Activated CD8-positive, alpha-beta memory T cell treated with anti-CD3 and anti-CD28 coated beads for 1 hour (primary cell): Measurements from ENCODE around the gene C6orf62.
"Not testable (repeated sequence)": the region's sequence is repeated elsewhere in the genome, so short reads cannot be mapped to it uniquely, and the experiment has no call there.

ENCODE experiments used
- DNase-seq, 2 donors: peaks; one replicate each; pipeline ENCODE4 v3.0.0-alpha.2; 2020; ENCODE audit warnings: low read depth in 1 of 2; ENCODE audit errors: extremely low read depth in 1 of 2

Gene C6orf62

GRCh38 chr6:24719125-24719971 lies at the start of gene C6orf62:
TSS of gene C6orf62 (minus strand) at chr6:24719154. CDS start at chr6:24718668, 486 bp downstream.
- DNase-seq = peak in 1 of 2 donors; percentile 17

- DNase-seq = no peak
Measured at GRCh38 chr6:24768361-24768760, 49.4 kb upstream of the C6orf62 start.

GRCh38 chr6:24766680-24767462 lies 47.9 kb upstream of the C6orf62 start:
- no peak for DNase-seq

GRCh38 chr6:24765968-24766367 lies 47.0 kb upstream of the C6orf62 start:
- DNase-seq = not testable (repeated sequence)

GRCh38 chr6:24764833-24765828 lies 46.2 kb upstream of the C6orf62 start:
- DNase-seq = not testable (repeated sequence)

- DNase-seq = no peak
Measured at GRCh38 chr6:24763578-24763977, 44.6 kb upstream of the C6orf62 start.

- DNase-seq = no peak
Measured at GRCh38 chr6:24761851-24762250, 42.9 kb upstream of the C6orf62 start.

GRCh38 chr6:24761193-24761835 lies 42.4 kb upstream of the C6orf62 start:
- no peak for DNase-seq

GRCh38 chr6:24760210-24760609 lies 41.3 kb upstream of the C6orf62 start:
- DNase-seq = no peak

- DNase-seq = no peak
Measured at GRCh38 chr6:24759718-24760117, 40.8 kb upstream of the C6orf62 start.

GRCh38 chr6:24757611-24758010 lies 38.7 kb upstream of the C6orf62 start:
- DNase-seq = no peak

GRCh38 chr6:24755279-24755678 lies 36.3 kb upstream of the C6orf62 start:
- no peak for DNase-seq

- not testable (repeated sequence) for DNase-seq
Measured at GRCh38 chr6:24754378-24754777, 35.4 kb upstream of the C6orf62 start.

GRCh38 chr6:24753545-24753944 lies 34.6 kb upstream of the C6orf62 start:
- DNase-seq = no peak

GRCh38 chr6:24752917-24753492 lies 34.1 kb upstream of the C6orf62 start:
- DNase-seq = no peak

GRCh38 chr6:24752503-24752902 lies 33.5 kb upstream of the C6orf62 start:
- no peak for DNase-seq

- not testable (repeated sequence) for DNase-seq
Measured at GRCh38 chr6:24750878-24751277, 31.9 kb upstream of the C6orf62 start.

GRCh38 chr6:24749297-24749696 lies 30.3 kb upstream of the C6orf62 start:
- no peak for DNase-seq

GRCh38 chr6:24744911-24745310 lies 26.0 kb upstream of the C6orf62 start:
- DNase-seq = no peak

- DNase-seq = no peak
Measured at GRCh38 chr6:24743944-24744335, 25.0 kb upstream of the C6orf62 start.
